Neural cell (in vitro differentiated cells): ENCODE measurements around the gene CDX4. TPM values are rescaled to one million over a fixed set of nuclear protein-coding genes. Genes with fewer than 3 reads are reported as not detected.

Experiments used
- H2AFZ ChIP-seq: fragments of 200-600, 300-800 bp; sonication (generic), shearing (Covaris generic); 2 replicates; pipeline ENCODE4 v1.6.0; 2014; ENCODE audit warnings: low read depth, mild to moderate bottlenecking, antibody characterized with exemption, low read length, moderate library complexity
- H3F3A ChIP-seq: fragments of 200-600 bp; shearing (Covaris generic); 2 replicates; pipeline ENCODE4 v1.6.1; 2016; ENCODE audit warnings: mild to moderate bottlenecking, moderate library complexity, mixed read lengths, antibody characterized with exemption, low read length; ENCODE audit not compliant: insufficient read depth, poor library complexity, severe bottlenecking
- H3K27ac ChIP-seq: fragments of 200-600, 300-800 bp; sonication (generic), shearing (Covaris generic); 2 replicates; pipeline ENCODE4 v1.5.1; 2014; ENCODE audit warnings: mild to moderate bottlenecking, low read length, moderate library complexity
- H3K27me3 ChIP-seq: fragments of 300-800, 200-600 bp; sonication (generic), shearing (Covaris generic); 2 replicates; pipeline ENCODE4 v1.6.0; 2014; ENCODE audit warnings: mild to moderate bottlenecking, low read depth, low read length, moderate library complexity; ENCODE audit not compliant: insufficient read depth
- H3K36me3 ChIP-seq: fragments of 300-800, 200-600 bp; sonication (generic), shearing (Covaris generic); 2 replicates; pipeline ENCODE4 v1.5.1; 2014; ENCODE audit warnings: mild to moderate bottlenecking, antibody characterized with exemption, low read length, moderate library complexity; ENCODE audit not compliant: insufficient read depth
- H3K4me2 ChIP-seq: fragments of 300-800, 200-600 bp; sonication (generic), shearing (Covaris generic); 2 replicates; pipeline ENCODE4 v1.6.0; 2014; ENCODE audit warnings: mild to moderate bottlenecking, low read length
- H3K4me3 ChIP-seq: fragments of 300-800, 200-600 bp; sonication (generic), shearing (Covaris generic); 2 replicates; pipeline ENCODE4 v1.5.1; 2014; ENCODE audit warnings: mild to moderate bottlenecking, low read length, moderate library complexity
- H3K79me2 ChIP-seq: fragments of 200-600 bp; shearing (Covaris generic); replicated peaks from 2 replicates; pipeline ENCODE4 v1.6.0; 2014; ENCODE audit warnings: mild to moderate bottlenecking, low read length, moderate library complexity; ENCODE audit not compliant: insufficient read depth
- H3K9ac ChIP-seq: fragments of 300-800, 200-600 bp; sonication (generic), shearing (Covaris generic); 2 replicates; pipeline ENCODE4 v1.6.1; 2016; ENCODE audit warnings: mild to moderate bottlenecking, low read length, mixed read lengths
- H3K9me2 ChIP-seq: fragments of 200-600 bp; shearing (Covaris generic); 2 replicates; pipeline ENCODE4 v1.6.1; 2016; ENCODE audit warnings: mild to moderate bottlenecking, low read length, mixed read lengths; ENCODE audit not compliant: insufficient read depth
- H3K9me3 ChIP-seq: fragments of 200-600, 300-800 bp; sonication (generic), shearing (Covaris generic); 2 replicates; pipeline ENCODE4 v1.6.1; 2016; ENCODE audit warnings: mild to moderate bottlenecking, mixed run types, low read length, moderate library complexity, mixed read lengths
- H4K20me1 ChIP-seq: fragments of 200-600 bp; shearing (Covaris generic); 2 replicates; pipeline ENCODE4 v1.6.1; 2016; ENCODE audit warnings: mild to moderate bottlenecking, mixed run types; ENCODE audit not compliant: insufficient read depth
- CTCF ChIP-seq: fragments of 450-650 bp; IDR thresholded peaks from 2 replicates; pipeline ENCODE4 v1.5.1; 2014; ENCODE audit warnings: antibody characterized with exemption, mild to moderate bottlenecking, moderate library complexity; ENCODE audit not compliant: poor library complexity, severe bottlenecking
- EP300 ChIP-seq: fragments of 450-650 bp; conservative IDR thresholded peaks from 2 replicates; pipeline ENCODE4 v1.6.1; 2014; ENCODE audit warnings: antibody characterized with exemption, mild to moderate bottlenecking, moderate library complexity; ENCODE audit not compliant: poor library complexity, severe bottlenecking
- EZH2 ChIP-seq: fragments of 200-600, 300-800 bp; shearing (Covaris generic), sonication (generic); IDR thresholded peaks from 2 replicates; pipeline ENCODE4 v1.6.1; 2014; ENCODE audit warnings: antibody characterized with exemption, low read length, borderline replicate concordance, mild to moderate bottlenecking; ENCODE audit not compliant: insufficient read depth, poor library complexity, severe bottlenecking
- MXI1 ChIP-seq: fragments of 450-650 bp; conservative IDR thresholded peaks from 2 replicates; pipeline ENCODE4 v1.6.1; 2014; ENCODE audit warnings: antibody characterized with exemption, mild to moderate bottlenecking; ENCODE audit not compliant: poor library complexity, severe bottlenecking
- POLR2AphosphoS5 ChIP-seq: IDR thresholded peaks from 2 replicates; pipeline ENCODE4 v1.6.1; 2012
- RAD21 ChIP-seq: fragments of 450-650 bp; conservative IDR thresholded peaks from 2 replicates; pipeline ENCODE4 v1.6.1; 2014; ENCODE audit warnings: antibody characterized with exemption, mild to moderate bottlenecking, moderate library complexity
- REST ChIP-seq: IDR thresholded peaks from 2 replicates; pipeline ENCODE4 v1.6.1; 2012; ENCODE audit warnings: borderline replicate concordance
- SMC3 ChIP-seq: fragments of 450-650 bp; conservative IDR thresholded peaks from 2 replicates; pipeline ENCODE4 v1.6.1; 2014; ENCODE audit warnings: antibody characterized with exemption, mild to moderate bottlenecking, moderate library complexity; ENCODE audit not compliant: poor library complexity
- TAF1 ChIP-seq: IDR thresholded peaks from 2 replicates; pipeline ENCODE4 v1.6.1; 2012; ENCODE audit warnings: low read depth
- polyA minus RNA-seq: library from RNA; depleted of rRNA, polyadenylated mRNA; stranded (reverse); fragments of >200 nt; gene quantifications from 2 replicates; pipeline ENCODE4 v1.2.3, GENCODE V29; 2014
- polyA plus RNA-seq: library from polyadenylated mRNA; depleted of rRNA; stranded (reverse); fragments of >200 nt; gene quantifications from 2 replicates; pipeline ENCODE4 v1.2.3, GENCODE V29; 2014

Gene CDX4
- polyA plus RNA-seq (not detected in 2 replicates), polyA minus RNA-seq (not detected in 2 replicates)

GRCh38 chrX:73446831-73447230 lies at the start of gene CDX4:
CDX4 (plus strand) TSS chrX:73447053; CDS start chrX:73447254, 201 bp downstream.
- Histone ChIP-seq H3K36me3 (no peaks in the 10 kb centered on the region), H3K9me2 (no peaks in the 10 kb centered on the region), H3K4me2 (no peak within 1 kb of the TSS), H3K9me3 (no peaks in the 10 kb centered on the region), H3K27me3 (peaks cover 16% of the 10 kb centered on the region), H3F3A (no peaks in the 10 kb centered on the region), H3K9ac (no peak within 1 kb of the TSS), H3K79me2 (no peaks in the 10 kb centered on the region), H2AFZ (no peak within 1 kb of the TSS), H3K4me3 (no peak within 1 kb of the TSS), H4K20me1 (no peaks in the 10 kb centered on the region), H3K27ac (no peak within 1 kb of the TSS)
- TF ChIP-seq POLR2AphosphoS5 (no peak), REST (no peak), TAF1 (no peak), RAD21 (no peak)

- H3K27ac ChIP-seq = no peak overlapping the region
- TF ChIP-seq EP300 = no peak
- TF ChIP-seq SMC3 = no peak
- TF ChIP-seq TAF1 = no peak
- TF ChIP-seq MXI1 = no peak
- TF ChIP-seq EZH2 = no peak
- no peak for TF ChIP-seq CTCF
- no peak for TF ChIP-seq REST
- no peak for TF ChIP-seq RAD21
- TF ChIP-seq POLR2AphosphoS5 = no peak
- no peaks in the 10 kb centered on the region for H4K20me1 ChIP-seq
- no peak overlapping the region for H2AFZ ChIP-seq
- no peaks in the 10 kb centered on the region for H3K79me2 ChIP-seq
- no peaks in the 10 kb centered on the region for H3K9me3 ChIP-seq
- H3K9ac ChIP-seq = no peak overlapping the region
- no peaks in the 10 kb centered on the region for H3K9me2 ChIP-seq
- no peaks in the 10 kb centered on the region for H3K27me3 ChIP-seq
- no peak overlapping the region for H3K4me2 ChIP-seq
- H3K4me3 ChIP-seq = no peak overlapping the region
- H3F3A ChIP-seq = no peaks in the 10 kb centered on the region
- H3K36me3 ChIP-seq = no peaks in the 10 kb centered on the region
These were observed 48.5 kb upstream of the CDX4 start for GRCh38 chrX:73398185-73398914.
